WTC11 (cell line): ENCODE data around the gene FOXN3. TPM values are rescaled to one million over a fixed set of nuclear protein-coding genes. Genes with fewer than 3 reads are reported as not detected.

Source experiments
- ATAC-seq: fragments of 200-7000 bp; cut with Tn5 transposase; 2 replicates; pipeline ENCODE4 v1.10.0; 2021; ENCODE audit warnings: mild to moderate bottlenecking, moderate library complexity
- CTCF ChIA-PET: fragments of 300-600 bp; sonication (Branson Sonifier 250); formaldehyde crosslinking; loops from one replicate; lab custom pipeline; 2021; ENCODE audit warnings: antibody characterized with exemption; lab: Charles Lee
- POLR2A ChIA-PET: fragments of 350-600 bp; sonication (Branson Sonifier 250); formaldehyde crosslinking; loops from one replicate; lab custom pipeline; 2021; ENCODE audit warnings: antibody characterized with exemption; lab: Charles Lee
- DNase-seq: peaks from one replicate; pipeline ENCODE4 v3.0.0; 2021; ENCODE audit warnings: low spot score
- H3K27ac Mint-ChIP-seq: 2 replicates; pipeline ENCODE4 v1.8.0; 2021; ENCODE audit warnings: mixed read lengths
- H3K27me3 Mint-ChIP-seq: 2 replicates; pipeline ENCODE4 v1.8.0; 2021; ENCODE audit warnings: low read depth, mild to moderate bottlenecking, moderate library complexity, mixed read lengths
- H3K36me3 Mint-ChIP-seq: 2 replicates; pipeline ENCODE4 v1.8.0; 2021; ENCODE audit warnings: mixed read lengths
- H3K4me1 Mint-ChIP-seq: 2 replicates; pipeline ENCODE4 v1.8.0; 2022; ENCODE audit warnings: mixed read lengths
- H3K4me3 Mint-ChIP-seq: 2 replicates; pipeline ENCODE4 v1.8.0; 2021; ENCODE audit warnings: mild to moderate bottlenecking, moderate library complexity, mixed read lengths
- H3K9me3 Mint-ChIP-seq: 2 replicates; pipeline ENCODE4 v1.8.0; 2021; ENCODE audit warnings: mixed read lengths
- ARID4B ChIP-seq: sonication (generic); formaldehyde crosslinking; IDR thresholded peaks from 2 replicates; pipeline ENCODE4 v1.8.0; 2023; ENCODE audit warnings: missing genetic modification reagents, mild to moderate bottlenecking, borderline replicate concordance
- CBFB ChIP-seq: sonication (generic); formaldehyde crosslinking; IDR thresholded peaks from 2 replicates; pipeline ENCODE4 v1.8.1; 2022; ENCODE audit warnings: mild to moderate bottlenecking, low read depth, missing genetic modification reagents
- E2F4 ChIP-seq: sonication (generic); formaldehyde crosslinking; IDR thresholded peaks from 2 replicates; pipeline ENCODE4 v1.8.1; 2022; ENCODE audit warnings: low read depth, mild to moderate bottlenecking, moderate library complexity, missing genetic modification reagents, borderline replicate concordance
- ELF4 ChIP-seq: sonication (generic); formaldehyde crosslinking; IDR thresholded peaks from 2 replicates; pipeline ENCODE4 v1.8.1; 2022; ENCODE audit warnings: low read depth, mild to moderate bottlenecking, moderate library complexity, missing genetic modification reagents
- ESRRA ChIP-seq: sonication (generic); formaldehyde crosslinking; IDR thresholded peaks from 2 replicates; pipeline ENCODE4 v1.8.1; 2022; ENCODE audit warnings: mild to moderate bottlenecking, missing genetic modification reagents, borderline replicate concordance
- GTF2I ChIP-seq: fragments of 250-450 bp; sonication (Bioruptor Pico); conservative IDR thresholded peaks from 2 replicates; pipeline ENCODE4 v1.4.0; 2021; ENCODE audit warnings: mild to moderate bottlenecking
- HMGA2 ChIP-seq: fragments of 250-450 bp; sonication (Bioruptor Pico); IDR thresholded peaks from 2 replicates; pipeline ENCODE4 v1.4.0; 2021; ENCODE audit warnings: mild to moderate bottlenecking, moderate library complexity
- KAT7 ChIP-seq: sonication (generic); formaldehyde crosslinking; IDR thresholded peaks from 2 replicates; pipeline ENCODE4 v1.8.1; 2023; ENCODE audit warnings: missing genetic modification reagents, mild to moderate bottlenecking, borderline replicate concordance
- MYBL2 ChIP-seq: sonication (generic); formaldehyde crosslinking; IDR thresholded peaks from 2 replicates; pipeline ENCODE4 v1.8.1; 2023; ENCODE audit warnings: mild to moderate bottlenecking, moderate library complexity, missing genetic modification reagents
- USF2 ChIP-seq: sonication (generic); formaldehyde crosslinking; IDR thresholded peaks from 2 replicates; pipeline ENCODE4 v1.8.1; 2023; ENCODE audit warnings: mild to moderate bottlenecking, missing genetic modification reagents, moderate library complexity
- ZNF232 ChIP-seq: sonication (generic); formaldehyde crosslinking; IDR thresholded peaks from 2 replicates; pipeline ENCODE4 v1.8.0; 2022; ENCODE audit warnings: mild to moderate bottlenecking, missing genetic modification reagents
- ZNF281 ChIP-seq: sonication (generic); formaldehyde crosslinking; IDR thresholded peaks from 2 replicates; pipeline ENCODE4 v1.8.0; 2023; ENCODE audit warnings: mild to moderate bottlenecking, missing genetic modification reagents
- ZNF416 ChIP-seq: fragments of 250-450 bp; sonication (Bioruptor Pico); IDR thresholded peaks from 2 replicates; pipeline ENCODE4 v1.9.0; 2021; ENCODE audit warnings: mild to moderate bottlenecking, inconsistent platforms
- total RNA-seq: library from RNA; stranded (reverse); gene quantifications from 3 replicates; pipeline ENCODE4 v1.2.3, GENCODE V29; 2021
- TF ChIP-seq, protein P1 (sequence below): fragments of 250-450 bp; sonication (Bioruptor Pico); IDR thresholded peaks from 2 replicates; pipeline ENCODE4 v1.9.0; 2021; ENCODE audit warnings: mild to moderate bottlenecking, borderline replicate concordance
- TF ChIP-seq, protein P2 (sequence below): sonication (generic); formaldehyde crosslinking; IDR thresholded peaks from 2 replicates; pipeline ENCODE4 v1.8.1; 2022; ENCODE audit warnings: missing genetic modification reagents, borderline replicate concordance
- TF ChIP-seq, protein P3 (sequence below): sonication (generic); formaldehyde crosslinking; IDR thresholded peaks from 2 replicates; pipeline ENCODE4 v1.8.1; 2023; ENCODE audit warnings: mild to moderate bottlenecking, moderate library complexity, missing genetic modification reagents
- TF ChIP-seq, protein P4 (sequence below): fragments of 250-450 bp; sonication (Bioruptor Pico); IDR thresholded peaks from 2 replicates; pipeline ENCODE4 v1.9.0; 2021; ENCODE audit warnings: moderate library complexity, mild to moderate bottlenecking, inconsistent platforms, borderline replicate concordance

FOXN3 gene
- total RNA-seq, 1 experiment from 2014 or later = 170 TPM

GRCh38 chr14:89397569-89398230 is 19.3 kb downstream of the FOXN3 start (continued):
- TF ChIP-seq ZNF281 (CRISPR knock-in tag) = no peak
- no peak for TF ChIP-seq MYBL2
- TF ChIP-seq ZNF232 = no peak

- ATAC-seq (no peak), DNase-seq (no peak)
- peaks cover 10% of the 10 kb centered on the region for H3K36me3 Mint-ChIP-seq
- H3K9me3 Mint-ChIP-seq = no peaks in the 10 kb centered on the region
- H3K27me3 Mint-ChIP-seq = no peaks in the 10 kb centered on the region
- H3K27ac Mint-ChIP-seq = peak overlapping the region; percentile 51; the same call in 1 of the 2 replicates
- ChIA-PET CTCF (no interaction called here), POLR2A (interaction anchor here (0.6 kb wide), 1 partner anchor 170 kb away, joined by 3 read pairs; no protein-coding TSS in a partner anchor)
- peaks cover 78% of the 10 kb centered on the region for H3K4me1 Mint-ChIP-seq
- no peak overlapping the region for H3K4me3 Mint-ChIP-seq
- TF ChIP-seq ELF4 (no peak), ZNF416 (CRISPR knock-in tag) (no peak), KAT7 (CRISPR knock-in tag) (no peak), GTF2I (CRISPR knock-in tag) (no peak), ESRRA (CRISPR knock-in tag) (no peak), USF2 (CRISPR knock-in tag) (no peak), E2F4 (no peak), CBFB (CRISPR knock-in tag) (no peak), HMGA2 (CRISPR knock-in tag) (no peak), ARID4B (CRISPR knock-in tag) (no peak)
- TF ChIP-seq, protein P1, sequence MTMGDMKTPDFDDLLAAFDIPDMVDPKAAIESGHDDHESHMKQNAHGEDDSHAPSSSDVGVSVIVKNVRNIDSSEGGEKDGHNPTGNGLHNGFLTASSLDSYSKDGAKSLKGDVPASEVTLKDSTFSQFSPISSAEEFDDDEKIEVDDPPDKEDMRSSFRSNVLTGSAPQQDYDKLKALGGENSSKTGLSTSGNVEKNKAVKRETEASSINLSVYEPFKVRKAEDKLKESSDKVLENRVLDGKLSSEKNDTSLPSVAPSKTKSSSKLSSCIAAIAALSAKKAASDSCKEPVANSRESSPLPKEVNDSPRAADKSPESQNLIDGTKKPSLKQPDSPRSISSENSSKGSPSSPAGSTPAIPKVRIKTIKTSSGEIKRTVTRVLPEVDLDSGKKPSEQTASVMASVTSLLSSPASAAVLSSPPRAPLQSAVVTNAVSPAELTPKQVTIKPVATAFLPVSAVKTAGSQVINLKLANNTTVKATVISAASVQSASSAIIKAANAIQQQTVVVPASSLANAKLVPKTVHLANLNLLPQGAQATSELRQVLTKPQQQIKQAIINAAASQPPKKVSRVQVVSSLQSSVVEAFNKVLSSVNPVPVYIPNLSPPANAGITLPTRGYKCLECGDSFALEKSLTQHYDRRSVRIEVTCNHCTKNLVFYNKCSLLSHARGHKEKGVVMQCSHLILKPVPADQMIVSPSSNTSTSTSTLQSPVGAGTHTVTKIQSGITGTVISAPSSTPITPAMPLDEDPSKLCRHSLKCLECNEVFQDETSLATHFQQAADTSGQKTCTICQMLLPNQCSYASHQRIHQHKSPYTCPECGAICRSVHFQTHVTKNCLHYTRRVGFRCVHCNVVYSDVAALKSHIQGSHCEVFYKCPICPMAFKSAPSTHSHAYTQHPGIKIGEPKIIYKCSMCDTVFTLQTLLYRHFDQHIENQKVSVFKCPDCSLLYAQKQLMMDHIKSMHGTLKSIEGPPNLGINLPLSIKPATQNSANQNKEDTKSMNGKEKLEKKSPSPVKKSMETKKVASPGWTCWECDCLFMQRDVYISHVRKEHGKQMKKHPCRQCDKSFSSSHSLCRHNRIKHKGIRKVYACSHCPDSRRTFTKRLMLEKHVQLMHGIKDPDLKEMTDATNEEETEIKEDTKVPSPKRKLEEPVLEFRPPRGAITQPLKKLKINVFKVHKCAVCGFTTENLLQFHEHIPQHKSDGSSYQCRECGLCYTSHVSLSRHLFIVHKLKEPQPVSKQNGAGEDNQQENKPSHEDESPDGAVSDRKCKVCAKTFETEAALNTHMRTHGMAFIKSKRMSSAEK = no peak
- TF ChIP-seq, protein P2, sequence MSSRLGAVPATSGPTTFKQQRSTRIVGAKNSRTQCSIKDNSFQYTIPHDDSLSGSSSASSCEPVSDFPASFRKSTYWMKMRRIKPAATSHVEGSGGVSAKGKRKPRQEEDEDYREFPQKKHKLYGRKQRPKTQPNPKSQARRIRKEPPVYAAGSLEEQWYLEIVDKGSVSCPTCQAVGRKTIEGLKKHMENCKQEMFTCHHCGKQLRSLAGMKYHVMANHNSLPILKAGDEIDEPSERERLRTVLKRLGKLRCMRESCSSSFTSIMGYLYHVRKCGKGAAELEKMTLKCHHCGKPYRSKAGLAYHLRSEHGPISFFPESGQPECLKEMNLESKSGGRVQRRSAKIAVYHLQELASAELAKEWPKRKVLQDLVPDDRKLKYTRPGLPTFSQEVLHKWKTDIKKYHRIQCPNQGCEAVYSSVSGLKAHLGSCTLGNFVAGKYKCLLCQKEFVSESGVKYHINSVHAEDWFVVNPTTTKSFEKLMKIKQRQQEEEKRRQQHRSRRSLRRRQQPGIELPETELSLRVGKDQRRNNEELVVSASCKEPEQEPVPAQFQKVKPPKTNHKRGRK (CRISPR knock-in tag) = no peak
- TF ChIP-seq, protein P3, sequence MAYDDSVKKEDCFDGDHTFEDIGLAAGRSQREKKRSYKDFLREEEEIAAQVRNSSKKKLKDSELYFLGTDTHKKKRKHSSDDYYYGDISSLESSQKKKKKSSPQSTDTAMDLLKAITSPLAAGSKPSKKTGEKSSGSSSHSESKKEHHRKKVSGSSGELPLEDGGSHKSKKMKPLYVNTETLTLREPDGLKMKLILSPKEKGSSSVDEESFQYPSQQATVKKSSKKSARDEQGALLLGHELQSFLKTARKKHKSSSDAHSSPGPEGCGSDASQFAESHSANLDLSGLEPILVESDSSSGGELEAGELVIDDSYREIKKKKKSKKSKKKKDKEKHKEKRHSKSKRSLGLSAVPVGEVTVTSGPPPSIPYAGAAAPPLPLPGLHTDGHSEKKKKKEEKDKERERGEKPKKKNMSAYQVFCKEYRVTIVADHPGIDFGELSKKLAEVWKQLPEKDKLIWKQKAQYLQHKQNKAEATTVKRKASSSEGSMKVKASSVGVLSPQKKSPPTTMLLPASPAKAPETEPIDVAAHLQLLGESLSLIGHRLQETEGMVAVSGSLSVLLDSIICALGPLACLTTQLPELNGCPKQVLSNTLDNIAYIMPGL (CRISPR knock-in tag) = no peak
- TF ChIP-seq, protein P4, sequence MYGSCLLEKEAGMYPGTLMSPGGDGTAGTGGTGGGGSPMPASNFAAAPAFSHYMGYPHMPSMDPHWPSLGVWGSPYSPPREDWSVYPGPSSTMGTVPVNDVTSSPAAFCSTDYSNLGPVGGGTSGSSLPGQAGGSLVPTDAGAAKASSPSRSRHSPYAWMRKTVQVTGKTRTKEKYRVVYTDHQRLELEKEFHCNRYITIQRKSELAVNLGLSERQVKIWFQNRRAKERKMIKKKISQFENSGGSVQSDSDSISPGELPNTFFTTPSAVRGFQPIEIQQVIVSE (CRISPR knock-in tag) = no peak
These were observed 22.1 kb downstream of the FOXN3 start for GRCh38 chr14:89394972-89395371.
